ENCODE measurements around the gene SUPT3H.
A peak's percentile ranks its signal among the peaks of the same experiment; 100 is the strongest.
"Not testable (repeated sequence)": the region's sequence is repeated elsewhere in the genome, so short reads cannot be mapped to it uniquely, and the experiment has no call there.

SUPT3H gene

DNA sequence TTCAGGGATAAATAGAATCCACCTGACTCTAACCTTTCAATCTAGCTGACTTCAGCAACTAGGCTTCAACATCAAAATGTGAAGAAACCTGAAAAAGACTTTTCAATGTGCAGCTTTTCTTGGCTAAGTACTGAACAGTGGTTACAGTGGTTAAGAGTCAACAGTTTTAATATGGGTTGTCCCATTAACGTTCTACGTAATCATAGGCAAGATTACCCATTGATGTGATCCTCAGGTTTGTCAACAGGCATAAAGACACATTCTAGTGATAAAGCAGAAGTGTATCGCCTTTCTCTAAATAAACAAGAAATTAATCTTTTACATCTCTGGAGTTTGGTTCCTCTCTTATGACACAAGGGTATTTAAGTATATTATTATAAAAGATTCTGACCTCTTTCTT, 203.7 kb downstream of the SUPT3H start:
- DNase-seq (ENCODE audit: low read depth) = no peak

DNA sequence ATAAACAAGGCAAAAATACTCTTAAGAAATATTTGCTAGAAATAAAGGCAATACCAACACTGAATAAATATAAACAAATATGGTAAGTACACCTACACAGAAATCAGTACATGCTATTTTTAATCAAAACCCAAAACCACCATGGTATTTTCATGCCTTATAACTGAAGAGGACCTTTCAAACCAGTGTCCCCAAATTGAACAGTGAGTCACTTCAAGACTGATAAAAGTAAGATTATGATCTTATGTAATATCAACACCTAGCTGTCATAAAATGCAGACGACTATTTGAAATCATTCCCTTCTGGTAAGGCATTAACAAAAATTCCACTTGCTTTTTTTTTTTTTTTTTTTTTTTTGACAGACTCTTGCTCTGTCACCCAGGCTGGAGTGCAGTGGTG, 206.4 kb downstream of the SUPT3H start:
- DNase-seq (ENCODE audit: low read depth) = no peak

DNA sequence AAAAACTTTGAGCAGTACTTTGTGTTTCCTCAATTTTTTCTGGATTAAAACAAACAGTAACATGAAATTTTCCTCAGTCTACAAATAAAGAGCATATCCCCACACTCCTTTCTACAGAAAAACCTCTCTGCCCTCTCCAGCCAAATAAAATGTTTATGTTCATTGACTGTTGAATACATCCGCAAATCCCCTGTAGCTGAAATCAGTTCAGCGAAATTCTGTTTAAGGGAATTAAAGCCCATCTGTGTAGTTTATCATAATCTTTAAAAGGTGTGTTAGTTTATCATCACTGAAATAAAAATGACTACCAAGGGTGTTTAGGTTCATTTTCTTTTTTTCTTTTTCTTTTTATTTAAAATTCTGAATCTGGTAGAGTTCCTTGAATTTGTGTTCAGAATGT, 207.4 kb downstream of the SUPT3H start:
- no peak for DNase-seq (ENCODE audit: low read depth)

DNA sequence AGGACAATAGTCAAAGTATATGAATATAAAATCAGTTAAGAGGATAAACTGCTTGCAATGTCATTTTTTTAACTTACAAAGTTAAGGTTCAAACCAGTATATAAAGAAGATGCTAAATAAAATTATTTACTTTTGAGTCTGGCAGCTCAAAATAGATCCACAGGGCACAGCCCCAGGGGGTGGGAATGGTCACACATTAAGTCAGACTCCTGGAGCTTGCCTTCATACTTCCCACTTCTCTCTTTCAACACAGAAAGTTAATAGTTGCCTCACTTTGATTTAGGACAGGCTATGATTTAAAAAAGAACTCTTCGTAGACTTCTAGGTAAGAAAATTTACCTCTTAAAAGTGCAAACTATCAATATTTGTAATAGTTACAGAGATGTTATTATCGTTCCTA, 207.9 kb downstream of the SUPT3H start:
- no peak for DNase-seq (ENCODE audit: low read depth)

DNA sequence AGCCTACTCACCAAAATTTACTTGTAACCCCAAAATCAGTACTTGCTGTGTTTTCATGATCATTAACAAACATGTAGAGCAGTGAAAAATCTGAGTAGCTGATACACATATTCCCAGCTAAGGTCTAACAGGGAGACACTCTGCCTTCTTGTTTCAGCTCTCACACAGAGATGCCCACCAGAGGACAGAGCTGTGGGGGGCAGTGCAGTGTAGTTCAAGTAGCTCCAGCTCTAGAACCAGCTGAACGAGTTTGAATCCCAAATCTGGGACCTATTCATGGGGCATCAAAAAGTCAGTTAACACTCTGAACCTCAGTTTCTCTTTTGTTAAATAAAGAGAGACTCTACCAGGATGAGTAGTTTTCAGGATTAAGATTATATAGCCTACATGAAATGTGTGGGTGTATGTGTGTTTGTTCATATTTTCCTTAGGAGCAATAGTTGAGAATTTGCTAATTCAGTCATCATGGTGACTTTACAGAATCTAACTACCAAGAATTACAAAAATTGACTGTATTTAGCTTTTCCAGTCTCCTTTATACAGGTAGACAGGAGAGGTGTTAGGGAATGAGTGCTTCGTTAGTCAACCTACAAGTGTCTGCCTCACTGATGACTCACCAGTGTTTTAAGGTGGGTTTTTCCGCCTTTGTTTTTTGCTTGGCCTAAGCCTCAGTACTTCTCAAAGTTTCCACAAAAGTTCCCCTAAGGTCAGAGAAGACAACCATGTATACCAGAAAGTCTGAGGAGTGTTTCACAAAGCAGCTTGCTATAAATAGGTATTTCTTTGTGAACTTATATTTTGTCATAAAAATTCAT, 213.6 kb downstream of the SUPT3H start:
- DNase-seq (ENCODE audit: low read depth) = no peak

DNA sequence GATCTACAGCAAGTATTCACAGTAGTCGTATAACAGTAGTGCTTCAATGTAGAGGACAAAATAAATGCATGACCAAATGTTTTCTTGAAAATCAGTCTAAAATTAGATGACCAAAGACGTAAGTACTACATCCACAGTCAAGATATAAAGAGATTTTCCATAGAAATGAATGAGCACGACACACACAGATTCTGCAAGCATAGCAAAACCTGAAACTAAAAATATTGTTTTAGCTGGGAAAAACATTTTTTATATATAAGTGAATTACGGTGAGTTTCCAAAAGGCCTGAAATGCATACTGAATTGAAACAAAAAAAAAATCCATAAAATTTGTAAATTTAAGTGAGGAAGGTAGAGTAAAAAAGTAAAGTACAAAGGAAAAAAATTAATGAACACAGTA, 217.4 kb downstream of the SUPT3H start:
- no peak for DNase-seq (ENCODE audit: low read depth)

DNA sequence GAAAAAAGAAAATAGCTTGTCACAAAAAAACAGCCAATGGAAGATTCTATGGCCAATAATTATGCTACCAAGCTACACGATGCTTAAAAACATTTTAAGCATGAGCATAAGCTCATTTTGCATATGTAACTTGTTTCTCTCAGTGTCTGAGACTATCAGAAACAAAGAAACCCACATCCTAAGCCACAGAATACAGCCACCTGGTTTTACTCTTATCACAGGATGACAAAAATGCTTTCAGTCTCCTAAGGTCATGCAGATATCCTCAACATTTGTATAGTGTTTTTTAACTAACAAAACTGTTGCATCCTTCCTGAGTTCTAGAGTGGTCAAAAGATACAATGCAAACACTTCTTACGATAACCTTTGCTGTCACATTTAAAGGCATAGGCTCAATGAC, 221.7 kb downstream of the SUPT3H start:
- no peak for DNase-seq (ENCODE audit: low read depth)

DNA sequence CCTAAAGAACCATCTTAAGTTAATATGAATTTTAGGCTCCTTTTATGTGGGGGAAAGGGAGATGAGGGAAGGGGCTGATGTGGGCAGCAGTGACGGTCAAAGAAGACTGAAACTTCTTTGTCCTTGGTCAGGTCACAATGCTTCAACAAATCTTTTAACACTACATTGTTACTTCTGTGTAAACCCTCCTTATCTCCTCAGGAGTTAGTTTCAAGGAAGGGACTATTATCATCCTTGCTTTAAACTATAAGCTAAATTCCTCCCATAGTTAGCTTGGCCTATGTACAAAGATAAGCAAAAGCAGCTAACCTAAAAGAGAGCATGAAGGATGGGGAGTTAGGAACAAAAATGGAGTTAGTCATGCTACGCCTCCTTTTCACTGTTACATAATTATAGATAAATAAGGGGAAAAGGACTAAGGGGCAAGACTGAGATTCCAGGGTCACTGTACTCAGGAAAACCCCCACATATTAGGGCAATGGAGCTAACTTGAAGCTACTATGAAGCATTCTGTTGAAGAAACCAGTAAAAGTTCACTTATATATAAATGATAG, 222.3 kb downstream of the SUPT3H start:
- no peak for DNase-seq (ENCODE audit: low read depth)

DNA sequence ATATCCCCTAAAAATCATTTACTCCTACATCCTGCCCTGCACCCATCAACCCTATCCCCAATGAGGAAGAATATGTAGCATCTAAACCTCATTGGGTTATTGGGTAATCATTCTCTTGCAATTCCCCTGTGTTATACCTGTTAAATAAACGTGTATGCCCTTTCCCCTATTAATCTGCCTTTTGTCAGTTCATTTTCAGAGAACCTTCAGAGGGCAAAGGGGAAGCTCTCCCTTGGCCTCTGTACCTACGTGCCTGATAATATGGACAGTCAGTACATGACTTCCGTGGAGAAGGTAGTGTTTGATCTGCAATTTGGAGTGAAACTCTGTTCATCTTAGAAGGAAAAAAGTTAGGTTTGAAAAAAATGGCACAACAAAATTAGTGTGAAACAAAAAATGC, 223.1 kb downstream of the SUPT3H start:
- no peak for DNase-seq (ENCODE audit: low read depth)

DNA sequence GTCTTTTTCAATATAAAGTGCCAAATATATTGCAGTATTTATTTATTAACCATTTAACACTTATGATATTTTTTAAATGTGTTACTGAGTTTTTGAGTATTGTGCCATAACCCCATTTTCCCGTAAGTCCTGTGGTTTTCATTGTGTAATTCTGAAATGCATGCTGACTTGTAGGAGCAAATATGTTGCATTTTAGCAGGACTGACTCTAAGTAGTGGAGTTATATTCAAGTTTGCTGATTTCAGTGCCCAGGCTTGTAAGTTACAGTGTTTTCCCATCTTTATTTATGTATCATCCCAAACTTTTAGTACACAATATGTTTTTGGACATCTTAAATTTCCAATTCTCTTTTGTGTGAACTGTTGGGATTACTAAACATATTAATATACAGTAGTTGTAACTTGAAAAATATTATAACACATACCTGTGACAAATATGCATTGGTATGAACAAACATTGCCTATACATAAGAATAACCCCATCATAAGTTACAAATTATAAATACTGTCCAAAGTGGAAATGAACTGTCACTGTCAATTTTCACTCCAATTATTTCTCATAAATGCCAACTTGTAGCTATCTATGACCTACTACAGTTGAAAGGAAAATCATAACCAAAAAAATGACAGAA, 228.9 kb downstream of the SUPT3H start:
- DNase-seq (ENCODE audit: low read depth) = peak; percentile 43

DNA sequence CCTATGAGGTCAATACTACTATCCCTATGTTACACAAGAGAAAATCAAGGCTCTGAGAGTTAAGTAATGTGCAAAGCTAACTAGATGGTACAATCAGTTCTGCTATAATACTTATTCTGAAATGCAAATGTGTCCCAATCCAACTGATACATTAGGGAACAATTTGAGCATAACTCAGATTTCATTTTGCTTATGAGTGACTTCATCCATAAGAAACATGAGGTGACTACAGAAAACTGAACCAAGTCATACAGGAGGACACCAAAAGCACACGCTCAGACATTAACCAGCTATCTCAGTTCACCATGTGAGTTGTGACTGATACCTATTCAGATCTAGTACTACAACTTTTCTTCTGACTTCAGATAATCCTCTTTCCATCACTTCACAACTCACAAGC, 229.5 kb downstream of the SUPT3H start:
- peak; percentile 6 for DNase-seq (ENCODE audit: low read depth)

DNA sequence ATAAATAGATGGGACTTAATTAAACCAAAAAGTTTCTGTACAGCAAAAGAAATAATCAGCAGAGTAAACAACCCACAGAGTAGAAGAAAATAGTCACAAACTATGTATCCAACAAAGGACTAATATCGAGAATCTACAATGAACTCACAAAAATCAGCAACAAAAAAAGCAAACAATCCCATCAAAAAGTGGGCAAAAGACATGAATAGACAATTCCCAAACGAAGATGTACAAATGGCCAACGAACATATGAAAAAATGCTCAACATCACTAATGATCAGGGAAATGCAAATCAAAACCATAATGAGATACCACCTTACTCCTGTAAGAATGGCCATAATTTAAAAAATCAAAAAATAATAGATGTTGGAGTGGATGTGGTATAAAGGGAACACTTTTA, 232.1 kb downstream of the SUPT3H start:
- DNase-seq (ENCODE audit: low read depth) = not testable (repeated sequence)

DNA sequence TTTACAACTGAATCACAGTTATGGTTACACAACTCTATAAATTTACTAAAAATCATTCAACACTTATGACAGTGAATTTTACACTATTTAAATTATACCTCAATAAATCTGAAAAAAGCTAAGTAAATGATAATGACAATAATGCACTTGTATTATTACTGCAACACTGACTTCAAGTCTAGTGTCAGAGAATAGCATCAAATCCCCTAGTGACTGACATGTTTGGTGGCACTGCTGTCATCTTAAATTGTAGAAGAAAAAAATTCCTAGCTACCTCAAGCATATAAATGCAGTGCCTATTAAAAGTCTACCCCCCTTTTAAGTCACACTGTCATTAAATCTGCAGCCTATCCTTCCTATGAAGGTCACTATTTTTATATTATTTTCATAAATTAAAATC, 239.0 kb downstream of the SUPT3H start:
- DNase-seq (ENCODE audit: low read depth) = no peak

DNA sequence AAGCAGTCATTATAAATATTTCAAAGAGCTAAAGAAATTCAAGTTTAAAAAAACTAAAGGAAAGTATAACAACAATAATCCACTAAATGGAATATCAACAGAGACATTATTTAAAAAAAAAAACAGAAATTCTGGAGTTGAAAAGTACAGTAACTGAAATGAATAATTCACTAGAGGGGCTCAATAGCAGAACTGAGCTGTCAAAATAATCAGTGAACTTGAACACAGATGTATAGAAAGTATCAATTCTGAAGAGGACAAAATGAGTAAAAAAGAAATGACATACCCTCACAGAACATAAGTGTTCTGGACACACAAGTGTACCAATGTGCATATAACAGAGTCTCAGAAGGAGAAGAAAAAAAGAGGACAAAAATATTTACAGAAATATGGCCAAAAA, 241.2 kb downstream of the SUPT3H start:
- no peak for DNase-seq (ENCODE audit: low read depth)

DNA sequence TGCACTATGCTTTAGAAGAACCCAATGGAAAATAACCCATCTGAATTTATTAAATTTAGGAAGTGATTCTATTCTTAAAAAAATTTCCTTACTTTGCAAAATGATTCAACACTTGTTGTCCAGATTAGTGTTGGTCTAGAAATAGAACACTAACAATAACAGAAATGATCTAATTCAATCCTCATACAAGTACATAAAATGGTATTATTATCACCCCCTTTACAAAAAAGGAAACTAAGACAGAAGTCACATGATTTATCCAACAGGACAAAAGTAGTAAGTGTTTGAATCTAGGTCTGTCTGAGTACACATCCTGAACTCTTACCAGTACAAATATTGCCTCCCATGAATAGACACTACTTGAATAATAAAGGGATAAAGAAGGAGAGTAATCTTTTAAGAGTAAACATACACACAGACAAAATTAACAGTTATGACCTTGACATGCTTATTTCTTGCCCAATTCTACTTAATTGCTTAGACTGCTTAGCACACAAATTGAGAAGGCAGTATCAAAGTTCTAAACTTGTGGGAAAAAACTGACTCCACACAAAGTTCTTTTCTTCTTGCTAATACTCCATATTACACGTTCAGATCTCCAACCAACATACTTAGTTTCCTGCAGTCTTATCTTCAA, 245.0 kb downstream of the SUPT3H start:
- no peak for DNase-seq (ENCODE audit: low read depth)

DNA sequence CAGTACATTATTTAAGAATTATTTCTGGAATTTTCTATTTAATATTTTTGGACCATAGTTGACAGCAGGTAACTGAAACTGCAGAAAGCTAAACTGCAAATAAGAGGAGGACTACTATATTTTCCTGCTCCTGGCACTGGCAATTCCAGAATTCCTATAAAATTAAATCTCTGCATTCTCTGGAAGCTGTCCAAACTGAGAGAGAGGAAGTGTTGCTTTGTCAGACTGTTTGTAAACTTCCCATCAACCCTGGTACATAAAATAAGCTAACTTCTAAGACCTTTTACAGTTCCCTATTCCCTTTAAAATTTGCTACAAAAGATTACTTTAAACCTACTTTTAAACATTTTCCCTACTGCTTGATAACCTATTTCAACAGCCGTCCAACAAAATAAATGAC, 245.7 kb downstream of the SUPT3H start:
- no peak for DNase-seq (ENCODE audit: low read depth)

DNA sequence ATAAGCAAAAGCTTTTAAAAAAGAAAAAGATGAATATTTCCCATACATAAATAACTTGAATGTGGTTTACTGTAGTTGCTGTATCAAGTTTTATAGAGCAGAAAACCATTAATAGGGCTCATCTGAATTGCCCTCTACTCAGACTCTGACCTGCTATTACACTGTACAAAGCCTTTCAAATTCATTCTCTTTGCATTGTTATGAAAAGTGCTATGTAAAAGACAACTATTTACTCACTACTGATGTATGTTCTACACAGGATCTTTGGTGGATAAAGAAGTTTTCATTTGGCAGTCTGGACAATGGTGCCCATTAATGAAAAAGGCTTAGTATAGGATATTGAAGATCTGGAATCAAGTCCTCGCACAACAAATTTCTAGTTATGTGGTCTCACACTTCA, 248.7 kb downstream of the SUPT3H start:
- no peak for DNase-seq (ENCODE audit: low read depth)

DNA sequence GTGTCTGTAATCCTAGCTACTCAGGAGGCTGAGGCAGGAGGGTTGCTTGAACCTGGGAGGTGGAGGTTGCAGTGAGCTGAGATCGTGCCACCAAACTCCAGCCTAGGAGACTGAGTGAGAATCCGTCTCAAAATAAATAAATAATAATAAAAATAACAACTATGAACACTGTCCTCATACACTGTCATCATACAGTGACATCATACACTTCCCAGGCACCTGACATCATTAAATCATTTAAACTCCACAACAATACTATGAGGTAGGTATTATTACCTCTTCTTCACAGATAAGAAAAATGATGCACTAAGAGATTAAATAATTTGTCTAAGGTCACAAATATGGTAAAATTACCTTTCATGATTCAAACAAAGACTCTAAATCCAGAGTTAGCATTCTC, 250.5 kb downstream of the SUPT3H start:
- no peak for DNase-seq (ENCODE audit: low read depth)

DNA sequence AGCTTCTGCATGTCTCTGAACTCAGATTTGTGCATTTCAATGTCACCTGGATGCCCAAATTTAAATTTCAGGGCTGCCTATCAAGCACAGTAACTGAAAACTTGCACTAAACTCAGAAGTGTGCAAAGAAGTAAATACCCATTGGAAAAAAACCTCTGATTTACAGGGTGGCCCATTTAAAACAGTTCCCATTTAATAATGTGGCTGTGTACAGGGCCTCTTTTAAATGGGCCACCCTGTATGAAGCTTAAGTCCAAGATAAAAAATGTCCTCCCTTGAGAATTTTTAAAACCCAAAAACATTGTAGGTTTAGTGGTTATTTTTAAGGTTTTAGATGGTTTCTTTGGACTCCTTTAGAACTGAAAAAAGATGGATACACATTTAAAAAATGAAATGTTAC, 251.7 kb downstream of the SUPT3H start:
- no peak for DNase-seq (ENCODE audit: low read depth)

DNA sequence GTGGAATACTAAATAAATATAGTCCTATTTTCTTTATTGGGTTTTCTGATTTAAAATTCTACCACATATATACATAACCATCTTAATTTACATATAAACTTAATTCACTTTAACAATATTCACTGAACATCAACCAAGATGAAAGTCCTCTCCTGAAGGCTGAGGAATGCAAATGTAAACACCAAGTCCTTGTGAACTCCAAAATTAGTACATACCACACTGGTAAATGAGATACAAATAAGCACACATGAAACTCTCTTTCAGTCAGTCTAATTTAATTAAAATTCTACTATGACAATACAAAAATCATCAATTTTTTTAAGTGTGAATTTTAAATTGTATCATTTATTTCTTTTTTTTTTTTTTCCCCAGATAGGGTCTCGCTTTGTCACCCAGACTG, 254.7 kb downstream of the SUPT3H start:
- DNase-seq (ENCODE audit: low read depth) = no peak

DNA sequence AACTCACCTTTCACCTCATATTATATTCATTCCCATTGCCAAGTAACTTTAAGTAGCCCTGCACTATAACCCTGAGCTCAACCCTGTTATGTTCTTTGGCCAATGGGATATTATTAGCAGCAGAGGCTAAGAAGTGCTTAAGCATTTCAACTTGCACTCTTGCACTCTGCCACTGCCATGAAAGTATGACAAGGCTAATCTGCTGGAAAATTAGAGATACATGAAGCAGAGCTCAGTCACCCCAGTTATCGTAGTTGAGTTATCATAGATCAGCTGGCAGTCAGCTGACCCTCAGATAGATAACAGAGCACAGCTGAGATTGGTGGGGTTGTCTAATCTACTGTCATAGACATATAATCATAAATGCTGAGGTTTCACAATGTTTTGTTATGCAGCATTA, 259.0 kb downstream of the SUPT3H start:
- no peak for DNase-seq (ENCODE audit: low read depth)

DNA sequence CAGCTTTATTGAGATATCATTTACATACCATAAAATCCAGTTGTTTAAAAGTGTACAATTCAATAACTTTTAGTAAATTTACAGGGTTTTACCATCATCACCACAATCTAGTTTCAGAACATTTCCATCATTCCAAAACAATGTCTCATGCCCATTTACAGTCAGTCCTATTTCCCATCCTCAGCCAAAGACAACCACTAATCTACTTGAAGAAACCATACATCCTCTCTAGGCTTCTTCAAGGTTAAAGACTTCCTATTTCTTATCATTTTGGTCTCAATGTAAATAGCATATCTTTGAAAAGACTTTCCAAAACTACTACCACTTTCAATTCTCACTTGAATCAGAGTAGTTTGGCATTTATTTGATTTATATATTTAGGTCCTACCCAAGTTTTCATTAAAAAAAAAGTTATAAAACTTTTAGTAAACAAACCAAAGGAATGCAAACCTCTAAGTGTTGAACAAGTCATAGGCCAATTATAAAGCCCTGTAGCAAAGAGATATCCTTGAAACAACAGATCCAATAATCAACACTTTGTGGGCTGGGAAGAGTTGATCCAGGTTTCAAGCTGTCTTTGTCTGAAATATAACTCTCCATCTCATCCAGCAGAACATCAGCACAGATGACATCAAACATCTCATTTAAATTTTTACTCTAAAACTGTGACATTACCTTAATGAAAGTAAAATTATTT, 260.9 kb downstream of the SUPT3H start:
- DNase-seq (ENCODE audit: low read depth) = peak; percentile 41

DNA sequence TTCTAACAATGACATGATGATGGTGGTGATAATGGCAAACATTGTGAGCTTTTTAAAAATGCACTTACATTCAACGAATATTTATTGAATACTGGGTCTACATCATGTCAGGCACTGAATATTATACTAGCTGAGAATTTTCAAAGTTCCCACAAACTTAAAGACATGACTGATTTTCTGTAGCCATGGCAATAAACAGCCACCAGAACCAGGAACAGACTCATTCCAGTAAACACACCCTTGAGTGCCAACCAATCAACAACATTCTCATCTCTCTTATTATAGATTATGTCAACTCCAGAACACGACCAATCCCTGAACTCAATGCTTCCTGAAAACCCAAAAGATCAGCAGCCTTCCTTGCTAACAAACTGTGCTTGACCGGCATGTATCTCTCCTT, 262.0 kb downstream of the SUPT3H start:
- DNase-seq (ENCODE audit: low read depth) = peak; percentile 41
